OCI-LY1 (cell line): Measurements from ENCODE around the gene GNB5.
"Not testable (repeated sequence)": the region's sequence is repeated elsewhere in the genome, so short reads cannot be mapped to it uniquely, and the experiment has no call there.

ENCODE experiments used
- H2AFZ ChIP-seq: fragments of 200-600 bp; sonication (generic), shearing (Covaris generic); 2 replicates; pipeline ENCODE4 v1.6.0; 2014; ENCODE audit warnings: antibody characterized with exemption, mild to moderate bottlenecking, low read length
- H3F3A ChIP-seq: fragments of 200-600 bp; sonication (generic), shearing (Covaris generic); 2 replicates; pipeline ENCODE4 v1.6.0; 2014; ENCODE audit warnings: mild to moderate bottlenecking, antibody characterized with exemption, low read length, moderate library complexity; ENCODE audit not compliant: insufficient read depth
- H3K27ac ChIP-seq: fragments of 200-600 bp; sonication (generic); 2 replicates; pipeline ENCODE4 v1.5.1; 2014; ENCODE audit warnings: low read length, mixed run types, mild to moderate bottlenecking, low read depth; ENCODE audit not compliant: poor library complexity, severe bottlenecking
- H3K27me3 ChIP-seq: fragments of 200-600 bp; sonication (generic); 2 replicates; pipeline ENCODE4 v1.6.0; 2014; ENCODE audit warnings: antibody characterized with exemption, mild to moderate bottlenecking, low read length, moderate library complexity; ENCODE audit not compliant: insufficient read depth
- H3K36me3 ChIP-seq: fragments of 200-600 bp; sonication (generic); 2 replicates; pipeline ENCODE4 v1.6.1; 2014; ENCODE audit warnings: mild to moderate bottlenecking, antibody characterized with exemption, low read length, moderate library complexity, mixed read lengths; ENCODE audit not compliant: insufficient read depth
- H3K4me1 ChIP-seq: fragments of 200-600 bp; sonication (generic); 2 replicates; pipeline ENCODE4 v1.5.1; 2014; ENCODE audit warnings: mild to moderate bottlenecking, low read length, moderate library complexity; ENCODE audit not compliant: insufficient read depth, severe bottlenecking
- H3K4me2 ChIP-seq: fragments of 200-600 bp; sonication (generic), shearing (Covaris generic); 2 replicates; pipeline ENCODE4 v1.6.1; 2014; ENCODE audit warnings: low read length
- H3K4me3 ChIP-seq: fragments of 200-600 bp; sonication (generic); 2 replicates; pipeline ENCODE4 v1.5.1; 2014; ENCODE audit warnings: low read length, low read depth, mild to moderate bottlenecking, mixed read lengths; ENCODE audit not compliant: poor library complexity, severe bottlenecking
- H3K79me2 ChIP-seq: fragments of 200-600 bp; shearing (Covaris generic); 2 replicates; pipeline ENCODE4 v1.6.1; 2016; ENCODE audit warnings: mixed run types, low read length, mixed read lengths; ENCODE audit not compliant: insufficient read depth
- H3K9ac ChIP-seq: fragments of 200-600 bp; sonication (generic), shearing (Covaris generic); 2 replicates; pipeline ENCODE4 v1.6.1; 2014; ENCODE audit warnings: mild to moderate bottlenecking, low read length, mixed read lengths
- H3K9me2 ChIP-seq: fragments of 200-600 bp; sonication (generic), shearing (Covaris generic); 2 replicates; pipeline ENCODE4 v1.6.1; 2014; ENCODE audit warnings: low read depth, mild to moderate bottlenecking, low read length, mixed read lengths
- H3K9me3 ChIP-seq: fragments of 200-600 bp; shearing (Covaris generic); 2 replicates; pipeline ENCODE4 v1.6.1; 2014; ENCODE audit warnings: low read length, mixed read lengths
- H4K20me1 ChIP-seq: fragments of 200-600 bp; sonication (generic), shearing (Covaris generic); 2 replicates; pipeline ENCODE4 v1.6.0; 2016; ENCODE audit warnings: mild to moderate bottlenecking, low read length; ENCODE audit not compliant: insufficient read depth
- CTCF ChIP-seq: fragments of 200-600 bp; sonication (generic), shearing (Covaris generic); IDR thresholded peaks from 2 replicates; pipeline ENCODE4 v1.5.1; 2017; ENCODE audit warnings: mild to moderate bottlenecking, antibody characterized with exemption, low read length, moderate library complexity, mixed read lengths
- EZH2 ChIP-seq: fragments of 200-600 bp; sonication (generic), shearing (Covaris generic); IDR thresholded peaks from 2 replicates; pipeline ENCODE4 v1.8.0; 2017; ENCODE audit warnings: borderline replicate concordance, mixed run types, mild to moderate bottlenecking, antibody characterized with exemption, low read length, moderate library complexity, mixed read lengths

GNB5 gene

GRCh38 chr15:52083603-52084002, 107.6 kb downstream of the GNB5 start:
- Histone ChIP-seq H3K79me2 (no peaks in the 10 kb centered on the region), H3K9me3 (peaks cover 7% of the 10 kb centered on the region; the same call in 1 of the 2 replicates), H3K9me2 (no peaks in the 10 kb centered on the region), H2AFZ (no peak overlapping the region), H3K4me2 (no peak overlapping the region), H3K36me3 (no peaks in the 10 kb centered on the region), H3K27me3 (peaks cover 3% of the 10 kb centered on the region; the same call in 1 of the 2 replicates), H3K4me3 (no peak overlapping the region), H3K9ac (no peak overlapping the region), H4K20me1 (no peaks in the 10 kb centered on the region), H3F3A (no peaks in the 10 kb centered on the region), H3K4me1 (no peaks in the 10 kb centered on the region), H3K27ac (no peak overlapping the region)
- TF ChIP-seq CTCF, result no peak
- TF ChIP-seq EZH2, result no peak

- H3K9me2 ChIP-seq, H3K27ac ChIP-seq, H3K4me2 ChIP-seq, H3K27me3 ChIP-seq, H3K36me3 ChIP-seq, H3K9me3 ChIP-seq, H3K79me2 ChIP-seq, H3K9ac ChIP-seq, H3K4me3 ChIP-seq, H3K4me1 ChIP-seq, H3F3A ChIP-seq, H4K20me1 ChIP-seq, H2AFZ ChIP-seq: not testable (repeated sequence)
Measured at GRCh38 chr15:52083037-52083359, 108.2 kb downstream of the GNB5 start.

GRCh38 chr15:52082197-52083036, 108.8 kb downstream of the GNB5 start:
- TF ChIP-seq CTCF (no peak), EZH2 (no peak)
- Histone ChIP-seq H3K4me3 (no peak overlapping the region), H3K79me2 (no peaks in the 10 kb centered on the region), H2AFZ (no peak overlapping the region), H3K27me3 (peaks cover 3% of the 10 kb centered on the region; the same call in 1 of the 2 replicates), H3K36me3 (no peaks in the 10 kb centered on the region), H3K9me3 (peaks cover 7% of the 10 kb centered on the region; the same call in 1 of the 2 replicates), H3K9ac (no peak overlapping the region), H3K4me1 (no peaks in the 10 kb centered on the region), H3K9me2 (no peaks in the 10 kb centered on the region), H3K4me2 (no peak overlapping the region), H3K27ac (no peak overlapping the region), H4K20me1 (no peaks in the 10 kb centered on the region), H3F3A (no peaks in the 10 kb centered on the region)
